ENCODE measurements around the gene RASL10A. TPM values are rescaled to one million over a fixed set of nuclear protein-coding genes. Genes with fewer than 3 reads are reported as not detected.

Gene RASL10A
- total RNA-seq, 1 donor from 2014 or later: 0.33 TPM

DNA sequence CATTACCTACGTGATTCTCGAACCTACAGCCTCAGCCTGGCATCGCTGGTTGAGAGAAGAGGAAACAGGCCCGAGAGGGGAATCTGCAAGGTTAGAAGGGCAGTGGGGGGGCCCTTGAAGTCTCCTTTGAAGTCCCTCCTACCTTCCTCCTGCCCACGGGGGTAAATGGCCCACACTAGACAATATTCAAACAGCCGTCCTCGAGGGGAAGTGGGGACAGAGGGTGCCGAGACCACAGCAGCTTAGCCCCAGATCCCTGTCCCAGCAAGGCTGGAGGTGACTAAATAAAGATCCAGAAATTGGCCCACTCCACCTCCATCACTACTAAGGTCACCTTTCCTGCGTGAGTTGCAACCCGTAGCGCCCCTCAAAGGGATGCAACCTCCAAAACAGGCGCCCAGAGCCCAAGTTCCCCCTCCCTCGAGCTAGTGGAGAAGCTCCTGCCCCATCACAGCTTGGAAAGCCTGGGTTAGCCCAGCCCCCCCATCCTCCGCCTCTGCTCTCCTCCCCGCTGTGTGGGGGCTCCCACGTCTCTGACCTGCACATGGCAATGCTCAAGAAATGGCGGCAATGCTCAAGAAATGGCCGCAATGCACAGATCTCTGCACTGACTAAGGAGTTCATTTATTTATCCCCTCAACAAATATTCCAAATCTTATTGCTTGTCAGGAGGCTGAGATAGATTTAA is 788 bp upstream of the RASL10A start:
- Histone ChIP-seq H3K4me3 (ENCODE audit: low read depth, low read length) (no peak overlapping the region), H3K27me3 (ENCODE audit: control insufficient read depth, insufficient read depth, low read length) (peaks cover 41% of the 10 kb centered on the region), H3K36me3 (ENCODE audit: control insufficient read depth, insufficient read depth, low read length) (no peaks in the 10 kb centered on the region)
- TF ChIP-seq, protein P1, sequence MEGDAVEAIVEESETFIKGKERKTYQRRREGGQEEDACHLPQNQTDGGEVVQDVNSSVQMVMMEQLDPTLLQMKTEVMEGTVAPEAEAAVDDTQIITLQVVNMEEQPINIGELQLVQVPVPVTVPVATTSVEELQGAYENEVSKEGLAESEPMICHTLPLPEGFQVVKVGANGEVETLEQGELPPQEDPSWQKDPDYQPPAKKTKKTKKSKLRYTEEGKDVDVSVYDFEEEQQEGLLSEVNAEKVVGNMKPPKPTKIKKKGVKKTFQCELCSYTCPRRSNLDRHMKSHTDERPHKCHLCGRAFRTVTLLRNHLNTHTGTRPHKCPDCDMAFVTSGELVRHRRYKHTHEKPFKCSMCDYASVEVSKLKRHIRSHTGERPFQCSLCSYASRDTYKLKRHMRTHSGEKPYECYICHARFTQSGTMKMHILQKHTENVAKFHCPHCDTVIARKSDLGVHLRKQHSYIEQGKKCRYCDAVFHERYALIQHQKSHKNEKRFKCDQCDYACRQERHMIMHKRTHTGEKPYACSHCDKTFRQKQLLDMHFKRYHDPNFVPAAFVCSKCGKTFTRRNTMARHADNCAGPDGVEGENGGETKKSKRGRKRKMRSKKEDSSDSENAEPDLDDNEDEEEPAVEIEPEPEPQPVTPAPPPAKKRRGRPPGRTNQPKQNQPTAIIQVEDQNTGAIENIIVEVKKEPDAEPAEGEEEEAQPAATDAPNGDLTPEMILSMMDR (IDR thresholded peaks at IDR 0.05; ENCODE audit: insufficient read depth, low read length, poor library complexity, severe bottlenecking): no peak
- no peak for DNase-seq (ENCODE audit: low read depth)

DNA sequence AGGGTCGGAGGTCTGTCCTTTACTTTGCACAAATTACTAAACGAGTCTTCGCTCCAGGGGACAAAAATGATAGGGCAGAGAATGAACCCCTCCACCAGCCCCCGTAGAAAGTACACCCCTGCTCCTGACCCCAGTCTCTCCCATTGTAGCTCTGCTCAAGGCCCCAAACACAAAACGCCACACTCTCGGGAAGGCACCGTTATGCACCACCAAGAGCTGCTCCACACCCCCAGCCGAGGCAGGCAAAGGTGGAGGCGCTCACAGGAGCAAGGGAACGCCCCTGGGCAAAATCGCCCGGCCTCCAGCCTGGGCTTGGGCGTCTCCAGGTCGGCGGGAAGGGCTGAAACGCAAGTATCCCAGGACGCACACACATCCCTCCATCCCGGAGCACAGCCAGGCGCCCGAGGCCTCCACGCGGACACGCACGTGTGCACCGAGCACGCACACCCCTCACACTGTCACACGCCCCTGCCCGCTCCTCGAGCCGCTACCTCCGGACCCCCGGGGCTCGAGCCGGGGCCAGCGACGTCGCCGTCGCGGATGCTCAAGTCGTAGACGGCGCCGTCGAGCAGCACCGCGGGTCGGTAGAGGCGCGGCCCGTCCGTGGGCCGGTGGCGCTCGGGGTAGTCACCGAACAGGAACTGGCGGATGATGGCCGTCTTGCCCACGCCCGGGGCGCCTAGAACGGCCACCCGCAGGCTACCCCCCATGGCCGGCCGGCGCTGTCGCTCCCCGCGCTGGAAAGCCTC is 786 bp downstream of the RASL10A start:
- Histone ChIP-seq H3K36me3 (ENCODE audit: control insufficient read depth, insufficient read depth, low read length) (no peaks in the 10 kb centered on the region), H3K27me3 (ENCODE audit: control insufficient read depth, insufficient read depth, low read length) (peaks cover 41% of the 10 kb centered on the region), H3K4me3 (ENCODE audit: low read depth, low read length) (no peak overlapping the region)
- no peak for DNase-seq (ENCODE audit: low read depth)
- TF ChIP-seq, protein P1 (IDR thresholded peaks at IDR 0.05; ENCODE audit: insufficient read depth, low read length, poor library complexity, severe bottlenecking): no peak

DNA sequence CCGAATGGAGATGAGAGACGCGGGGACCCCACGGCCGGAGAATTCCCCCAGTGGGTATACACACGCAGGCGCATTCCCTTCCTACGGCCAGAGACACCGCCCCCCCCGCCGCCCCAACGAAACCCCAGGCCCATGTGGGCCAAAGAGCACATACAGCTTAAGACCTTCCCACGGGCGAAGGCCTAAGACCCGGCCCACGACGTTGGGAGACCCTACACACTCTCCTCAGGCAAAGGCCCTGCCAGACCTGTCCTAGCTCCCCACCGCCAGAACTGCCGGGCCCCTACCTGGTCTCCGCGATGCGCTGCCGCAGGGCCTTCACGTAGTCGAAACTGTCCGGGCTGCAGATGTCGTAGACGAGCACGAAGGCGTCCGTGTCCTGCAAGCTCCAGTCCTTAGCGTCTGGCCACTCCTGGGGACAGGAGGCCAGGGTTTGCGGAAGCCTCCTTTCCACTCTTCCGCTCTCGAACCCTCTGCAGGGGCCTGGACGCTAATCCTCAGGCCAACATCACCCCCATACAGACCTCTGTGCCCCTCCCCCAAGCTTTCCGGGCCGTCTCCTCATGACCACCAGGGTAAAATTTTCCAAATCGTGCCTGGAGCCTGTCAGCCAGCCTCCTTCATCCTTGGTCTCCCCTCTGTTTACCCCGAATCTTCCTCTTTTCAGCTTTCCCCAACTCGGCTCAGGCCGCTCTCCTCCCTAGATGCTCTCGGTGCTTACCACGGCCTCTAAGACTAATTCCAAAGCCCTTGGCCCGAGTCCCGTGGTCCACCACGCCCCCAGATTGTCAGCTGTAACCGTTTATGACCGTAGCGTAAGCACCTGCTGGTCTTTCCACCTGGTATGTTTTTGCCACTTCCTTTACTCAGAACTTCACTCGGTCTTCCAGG is 1.7 kb downstream of the RASL10A start:
- TF ChIP-seq, protein P1 (IDR thresholded peaks at IDR 0.05; ENCODE audit: insufficient read depth, low read length, poor library complexity, severe bottlenecking): no peak
- DNase-seq (ENCODE audit: low read depth): no peak
- peaks cover 41% of the 10 kb centered on the region for H3K27me3 ChIP-seq (ENCODE audit: control insufficient read depth, insufficient read depth, low read length)
- no peak overlapping the region for H3K4me3 ChIP-seq (ENCODE audit: low read depth, low read length)
- H3K36me3 ChIP-seq (ENCODE audit: control insufficient read depth, insufficient read depth, low read length): no peaks in the 10 kb centered on the region

- TF ChIP-seq, protein P1 (IDR thresholded peaks at IDR 0.05; ENCODE audit: insufficient read depth, low read length, poor library complexity, severe bottlenecking): peak; percentile 63
- Histone ChIP-seq H3K4me3 (ENCODE audit: low read depth, low read length) (no peak overlapping the region), H3K36me3 (ENCODE audit: control insufficient read depth, insufficient read depth, low read length) (no peaks in the 10 kb centered on the region), H3K27me3 (ENCODE audit: control insufficient read depth, insufficient read depth, low read length) (peaks cover 41% of the 10 kb centered on the region)
- no peak for DNase-seq (ENCODE audit: low read depth)
Measured at GRCh38 chr22:29313126-29313575, 2.3 kb downstream of the RASL10A start.

DNA sequence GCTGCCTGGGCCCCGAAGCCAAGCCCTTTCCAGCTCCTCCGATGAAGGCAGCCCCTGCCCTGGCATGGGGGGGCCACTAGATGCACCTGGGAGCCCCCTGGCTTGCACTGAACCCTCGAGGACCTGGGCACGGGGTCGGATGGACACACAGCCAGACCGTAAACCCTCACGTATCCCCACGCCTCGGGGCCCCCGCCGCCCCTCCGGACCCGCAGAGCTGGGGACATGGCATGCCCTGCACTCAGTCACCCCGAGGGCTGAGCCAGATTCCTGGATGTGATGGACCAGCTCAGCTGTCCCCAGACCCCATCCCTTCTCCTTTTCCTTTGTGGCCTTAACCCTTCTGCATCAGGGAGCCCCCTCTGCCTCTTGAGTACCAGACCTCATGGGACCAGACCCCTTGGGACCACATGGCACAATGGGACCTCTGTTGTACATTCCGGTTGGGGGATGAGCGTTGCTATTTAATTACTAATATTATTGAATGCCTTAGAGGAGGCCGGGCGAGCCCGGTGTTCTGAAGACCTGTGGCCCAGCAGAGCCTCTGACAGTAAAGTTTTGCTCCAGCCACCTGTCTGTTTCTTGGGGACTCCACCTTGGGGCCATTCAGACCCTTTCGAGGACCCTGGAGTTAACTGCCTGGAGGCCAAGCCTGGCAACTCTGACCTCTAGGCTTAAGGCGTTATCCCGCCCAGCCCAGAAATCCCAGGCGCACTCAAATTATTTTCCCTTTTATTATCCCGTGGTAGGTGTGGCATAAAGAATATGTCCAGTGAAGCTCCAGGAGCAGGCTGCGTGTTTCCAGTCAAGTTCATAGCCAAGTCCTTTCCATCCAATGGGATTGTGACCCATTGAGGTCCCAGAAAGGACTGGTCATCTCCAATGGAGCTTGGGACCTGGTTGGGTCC is 3.0 kb downstream of the RASL10A start:
- no peak for DNase-seq (ENCODE audit: low read depth)
- no peak overlapping the region for H3K4me3 ChIP-seq (ENCODE audit: low read depth, low read length)
- H3K27me3 ChIP-seq (ENCODE audit: control insufficient read depth, insufficient read depth, low read length): peaks cover 41% of the 10 kb centered on the region
- H3K36me3 ChIP-seq (ENCODE audit: control insufficient read depth, insufficient read depth, low read length): no peaks in the 10 kb centered on the region
- TF ChIP-seq, protein P1 (IDR thresholded peaks at IDR 0.05; ENCODE audit: insufficient read depth, low read length, poor library complexity, severe bottlenecking): no peak
